CD14-positive monocyte (primary cell): ENCODE data around the gene SLC16A4. TPM values are rescaled to one million over a fixed set of nuclear protein-coding genes. Genes with fewer than 3 reads are reported as not detected.

ENCODE experiments used
- DNase-seq, 3 donors: peaks; one replicate each; pipeline ENCODE4 v3.0.0-alpha.2; 2011 to 2022
- H2AFZ ChIP-seq: 2 replicates; pipeline ENCODE4 v1.6.0; 2012; ENCODE audit warnings: mild to moderate bottlenecking, low read depth, low read length, inconsistent platforms; ENCODE audit not compliant: insufficient read depth, poor library complexity, severe bottlenecking
- H3K27ac ChIP-seq, 2 donors: 1 replicate in 1 of 2; 2 replicates in 1 of 2; pipeline ENCODE4 v1.5.1; 2012 to 2013; ENCODE audit warnings: low read length in 2 of 2, control low read depth in 1 of 2, inconsistent platforms in 1 of 2, low read depth in 1 of 2, mild to moderate bottlenecking in 1 of 2
- H3K27me3 ChIP-seq, 2 donors: one replicate each; pipeline versions ENCODE4 v1.6.0 to v1.6.1; 2011 to 2013; ENCODE audit warnings: low read length in 2 of 2; ENCODE audit not compliant: control insufficient read depth in 2 of 2, insufficient read depth in 2 of 2
- H3K36me3 ChIP-seq, 2 donors: replicated peaks in 1 of 2; 1 replicate in 1 of 2; 2 replicates in 1 of 2; pipeline versions ENCODE4 v1.5.1 to v1.6.1; 2012 to 2013; ENCODE audit warnings: low read length in 2 of 2, control low read depth in 1 of 2, inconsistent platforms in 1 of 2, mild to moderate bottlenecking in 1 of 2; ENCODE audit not compliant: insufficient read depth in 2 of 2, control insufficient read depth in 1 of 2
- H3K4me1 ChIP-seq, 2 donors: 1 replicate in 1 of 2; 2 replicates in 1 of 2; pipeline versions ENCODE4 v1.5.1 to v1.6.1; 2012 to 2013; ENCODE audit warnings: low read length in 2 of 2, control low read depth in 1 of 2, inconsistent platforms in 1 of 2, mild to moderate bottlenecking in 1 of 2, moderate library complexity in 1 of 2; ENCODE audit not compliant: insufficient read depth in 2 of 2, control insufficient read depth in 1 of 2
- H3K4me2 ChIP-seq: replicated peaks from 2 replicates; pipeline ENCODE3; 2012; ENCODE audit warnings: low read length, moderate library complexity, mild to moderate bottlenecking; ENCODE audit not compliant: poor library complexity, severe bottlenecking; ENCODE audit errors: extremely low read depth
- H3K4me3 ChIP-seq, 3 experiments: fragments of 200-600 bp in 1 of 3; sonication (generic) in 1 of 3; replicated peaks in 1 of 3; 1 replicate in 2 of 3; 2 replicates in 1 of 3; pipeline ENCODE4 v1.5.1; 2011 to 2013; ENCODE audit warnings: low read length in 3 of 3, mild to moderate bottlenecking in 3 of 3, control low read depth in 2 of 3, low read depth in 2 of 3, inconsistent platforms in 1 of 3, moderate library complexity in 1 of 3
- H3K79me2 ChIP-seq: 2 replicates; pipeline ENCODE4 v1.6.0; 2012; ENCODE audit warnings: mild to moderate bottlenecking, control low read depth, inconsistent platforms, low read length, moderate library complexity; ENCODE audit not compliant: insufficient read depth
- H3K9ac ChIP-seq: 2 replicates; pipeline ENCODE4 v1.6.0; 2017; ENCODE audit warnings: low read length, mild to moderate bottlenecking; ENCODE audit not compliant: insufficient read depth, poor library complexity, severe bottlenecking
- H3K9me3 ChIP-seq, 2 donors: replicated peaks in 1 of 2; 1 replicate in 1 of 2; 2 replicates in 1 of 2; pipeline versions ENCODE4 v1.5.1 to v1.6.1; 2012 to 2013; ENCODE audit warnings: low read length in 2 of 2, control low read depth in 1 of 2; ENCODE audit not compliant: control insufficient read depth in 1 of 2, insufficient read depth in 1 of 2
- H4K20me1 ChIP-seq: 2 replicates; pipeline ENCODE4 v1.6.0; 2012; ENCODE audit warnings: mild to moderate bottlenecking, low read length, control low read depth, moderate library complexity; ENCODE audit not compliant: insufficient read depth
- H3K27ac Mint-ChIP-seq, 7 donors: one replicate each; pipeline ENCODE4 v1.8.0; 2020; ENCODE audit warnings: mild to moderate bottlenecking in 7 of 7, mixed read lengths in 7 of 7, moderate library complexity in 6 of 7, inconsistent platforms in 2 of 7
- H3K27me3 Mint-ChIP-seq, 3 donors: one replicate each; pipeline ENCODE4 v1.8.0; 2021 to 2022; ENCODE audit warnings: low read depth in 3 of 3, mild to moderate bottlenecking in 3 of 3, mixed read lengths in 3 of 3, moderate library complexity in 3 of 3, inconsistent platforms in 1 of 3
- H3K36me3 Mint-ChIP-seq, 2 donors: one replicate each; pipeline ENCODE4 v1.8.0; 2020; ENCODE audit warnings: mixed read lengths in 2 of 2, inconsistent platforms in 1 of 2, mild to moderate bottlenecking in 1 of 2
- H3K4me1 Mint-ChIP-seq: one replicate; pipeline ENCODE4 v1.8.0; 2020; ENCODE audit warnings: mild to moderate bottlenecking, mixed read lengths
- H3K4me3 Mint-ChIP-seq, 2 donors: one replicate each; pipeline ENCODE4 v1.8.0; 2020; ENCODE audit warnings: mild to moderate bottlenecking in 2 of 2, mixed read lengths in 2 of 2, moderate library complexity in 1 of 2
- H3K9me3 Mint-ChIP-seq, 7 donors: one replicate each; pipeline ENCODE4 v1.8.0; 2020 to 2022; ENCODE audit warnings: mixed read lengths in 7 of 7, mild to moderate bottlenecking in 6 of 7, moderate library complexity in 6 of 7, inconsistent platforms in 2 of 7
- CTCF ChIP-seq: fragments of 200-600 bp; IDR thresholded peaks from one replicate; pipeline ENCODE4 v1.8.0; 2022; ENCODE audit warnings: antibody characterized with exemption, mild to moderate bottlenecking
- WGBS: methylation state at CpG from one replicate; pipeline ENCODE4 v1.1.5; 2013; ENCODE audit warnings: missing lambda C conversion rate; ENCODE audit not compliant: insufficient coverage; 5-methylcytosine and 5-hydroxymethylcytosine counted together
- intact Hi-C, 2 donors: fragments of 100-400 bp; cut with micrococcal nuclease; formaldehyde crosslinking; loops; one replicate each; pipeline versions ENCODE4 v1.15.0 to v1.15.1; 2023
- polyA plus RNA-seq, 3 donors: library from polyadenylated mRNA; depleted of rRNA in 1 of 3; unstranded in 2 of 3; stranded (reverse) in 1 of 3; fragments of 300-500 nt in 2 of 3; fragments of >200 nt in 1 of 3; fragmentation: Illumina TruSeq in 2 of 3; gene quantifications; 1 replicate in 2 of 3; 2 replicates in 1 of 3; pipeline ENCODE4 v1.2.3, GENCODE V29; 2012 to 2021

SLC16A4 gene
- polyA plus RNA-seq, 3 donors, result 0.13 to 0.26 (median 0.25) TPM

GRCh38 chr1:110425612-110426152, 34.9 kb upstream of the SLC16A4 start:
- Histone ChIP-seq H3K27me3 (no peaks in the 10 kb centered on the region), H3K9me3 (peaks cover 0 to 3% of the 10 kb centered on the region in 2 donors), H3K4me1 (peaks cover 47 to 67% of the 10 kb centered on the region in 2 donors), H3K9ac (no peak overlapping the region), H3K4me2 (no peak overlapping the region), H3K36me3 (no peaks in the 10 kb centered on the region), H3K4me3 (no peak overlapping the region), H3K27ac (no peak overlapping the region), H3K79me2 (no peaks in the 10 kb centered on the region), H4K20me1 (no peaks in the 10 kb centered on the region), H2AFZ (peak overlapping the region; percentile 29)
- Mint-ChIP-seq H3K4me1 (peaks cover 56% of the 10 kb centered on the region), H3K4me3 (no peak overlapping the region), H3K36me3 (no peaks in the 10 kb centered on the region), H3K9me3 (peaks cover 0 to 9% (median 6%) of the 10 kb centered on the region in 7 donors), H3K27ac (peak overlapping the region in 2 of 7 donors; percentile 48 to 60), H3K27me3 (peaks cover 0 to 3% (median 0%) of the 10 kb centered on the region in 3 donors)
- no peak for TF ChIP-seq CTCF
- no peak for DNase-seq
- intact Hi-C loops, result no loop called here
- 85% methylated on average over 8 of the region's 9 CpGs for WGBS

GRCh38 chr1:110424699-110425611, 34.1 kb upstream of the SLC16A4 start:
- peak overlapping the region; percentile 29 for H2AFZ ChIP-seq
- intact Hi-C loops, result no loop called here
- H3K27me3 ChIP-seq, result no peaks in the 10 kb centered on the region
- no peak overlapping the region for H3K27ac ChIP-seq
- H3K4me1 Mint-ChIP-seq, result peaks cover 52% of the 10 kb centered on the region
- H3K27me3 Mint-ChIP-seq, result peaks cover 0 to 3% (median 0%) of the 10 kb centered on the region in 3 donors
- peak overlapping the region in 4 of 7 donors; percentile 26 to 72 (median 46) for H3K27ac Mint-ChIP-seq
- no peaks in the 10 kb centered on the region for H3K36me3 Mint-ChIP-seq
- H3K9me3 ChIP-seq, result peaks cover 0 to 3% of the 10 kb centered on the region in 2 donors
- H3K36me3 ChIP-seq, result no peaks in the 10 kb centered on the region
- H3K4me3 ChIP-seq, result no peak overlapping the region
- H4K20me1 ChIP-seq, result no peaks in the 10 kb centered on the region
- WGBS, result 100% methylated on average over 1 of the region's 9 CpGs
- no peak overlapping the region for H3K9ac ChIP-seq
- no peak overlapping the region for H3K4me3 Mint-ChIP-seq
- peak; percentile 18 to 64 (median 20) for DNase-seq
- TF ChIP-seq CTCF, result no peak
- H3K4me1 ChIP-seq, result peaks cover 44 to 64% of the 10 kb centered on the region in 2 donors
- H3K4me2 ChIP-seq, result no peak overlapping the region
- H3K9me3 Mint-ChIP-seq, result peaks cover 0 to 10% (median 6%) of the 10 kb centered on the region in 7 donors
- no peaks in the 10 kb centered on the region for H3K79me2 ChIP-seq
